ENCODE data around the gene MYL3. TPM values are rescaled to one million over a fixed set of nuclear protein-coding genes. Genes with fewer than 3 reads are reported as not detected.

The MYL3 gene
- total and polyA plus RNA-seq, 2 experiments from 2014 or later = not detected

- ATAC-seq = peak; percentile 9; the same call in 1 of the 3 replicates
- no peak overlapping the region; the same call in 1 of the 2 replicates for H2AFZ ChIP-seq
- H3K27me3 Mint-ChIP-seq (ENCODE audit: insufficient read depth, low read depth, poor library complexity) = peaks cover 4% of the 10 kb centered on the region
- no peaks in the 10 kb centered on the region for H3K79me2 ChIP-seq (replicated peaks; ENCODE audit: insufficient read depth)
- H3K4me1 ChIP-seq (ENCODE audit: insufficient read depth) = no peaks in the 10 kb centered on the region
- no peak overlapping the region for H3K27ac Mint-ChIP-seq
- H3F3A ChIP-seq (replicated peaks; ENCODE audit: low read depth) = 0 out of 2 replicates have a peak, but pooled peaks cover 2% of the 10 kb centered on the region
- no peaks in the 10 kb centered on the region for H3K9me2 ChIP-seq (ENCODE audit: insufficient read depth)
- no peak overlapping the region for H3K27ac ChIP-seq (ENCODE audit: low read depth)
- no peak overlapping the region for H3K4me2 ChIP-seq
- no peaks in the 10 kb centered on the region for H3K36me3 Mint-ChIP-seq (ENCODE audit: low read depth)
- H4K20me1 ChIP-seq (replicated peaks; ENCODE audit: insufficient read depth) = no peaks in the 10 kb centered on the region; the same call in 1 of the 2 replicates
- TF ChIP-seq NANOG (IDR thresholded peaks at IDR 0.05; ENCODE audit: borderline replicate concordance) = no peak
- no peak for TF ChIP-seq EZH2phosphoT487 (IDR thresholded peaks at IDR 0.05; ENCODE audit: unreplicated experiment)
- TF ChIP-seq EZH2 (IDR thresholded peaks at IDR 0.05; ENCODE audit: low read depth, unreplicated experiment) = no peak
- TF ChIP-seq CTCF (conservative IDR thresholded peaks at IDR 0.05; ENCODE audit: low read depth in 2 of 2) = no peak
- TF ChIP-seq CREB1 (CRISPR knock-in tag; IDR thresholded peaks at IDR 0.05; ENCODE audit: low read depth) = no peak
- no peak for TF ChIP-seq ZNF331 (CRISPR knock-in tag; IDR thresholded peaks at IDR 0.05; ENCODE audit: low read depth)
- no peak for TF ChIP-seq STAT1 (IDR thresholded peaks at IDR 0.05; ENCODE audit: unreplicated experiment)
- no peak for TF ChIP-seq ZNF114 (CRISPR knock-in tag; IDR thresholded peaks at IDR 0.05)
- no peak for TF ChIP-seq POLR2AphosphoS5 (IDR thresholded peaks at IDR 0.05; ENCODE audit: low read depth)
- no peak for TF ChIP-seq REST (IDR thresholded peaks at IDR 0.05; ENCODE audit: unreplicated experiment)
- no peak for TF ChIP-seq JUNB (IDR thresholded peaks at IDR 0.05; ENCODE audit: unreplicated experiment)
- TF ChIP-seq ZNF462 (CRISPR knock-in tag; IDR thresholded peaks at IDR 0.05) = no peak
- no peak for TF ChIP-seq ETS1 (IDR thresholded peaks at IDR 0.05)
- no peak overlapping the region for H3K4me3 ChIP-seq
- no peaks in the 10 kb centered on the region for H3K36me3 ChIP-seq (ENCODE audit: insufficient read depth)
- H3K4me3 Mint-ChIP-seq = no peak overlapping the region
- H3K4me1 Mint-ChIP-seq = peaks cover 2% of the 10 kb centered on the region; the same call in 1 of the 3 replicates
- H3K9me3 Mint-ChIP-seq = no peaks in the 10 kb centered on the region
- no peaks in the 10 kb centered on the region for H3K27me3 ChIP-seq (ENCODE audit: insufficient read depth)
- DNase-seq (ENCODE audit: low spot score) = no peak
Measured at GRCh38 chr3:46910166-46910760, 47.0 kb upstream of the MYL3 start.
